Activated CD8-positive, alpha-beta memory T cell treated with anti-CD3 and anti-CD28 coated beads for 48 hours (primary cell): ENCODE measurements around the gene SPATA13.
A peak's percentile ranks its signal among the peaks of the same experiment; 100 is the strongest.

Experiments
- DNase-seq, 3 experiments: peaks; one replicate each; pipeline ENCODE4 v3.0.0-alpha.2; 2020; ENCODE audit warnings: low read depth in 2 of 3, low spot score in 2 of 3

Gene SPATA13

DNA sequence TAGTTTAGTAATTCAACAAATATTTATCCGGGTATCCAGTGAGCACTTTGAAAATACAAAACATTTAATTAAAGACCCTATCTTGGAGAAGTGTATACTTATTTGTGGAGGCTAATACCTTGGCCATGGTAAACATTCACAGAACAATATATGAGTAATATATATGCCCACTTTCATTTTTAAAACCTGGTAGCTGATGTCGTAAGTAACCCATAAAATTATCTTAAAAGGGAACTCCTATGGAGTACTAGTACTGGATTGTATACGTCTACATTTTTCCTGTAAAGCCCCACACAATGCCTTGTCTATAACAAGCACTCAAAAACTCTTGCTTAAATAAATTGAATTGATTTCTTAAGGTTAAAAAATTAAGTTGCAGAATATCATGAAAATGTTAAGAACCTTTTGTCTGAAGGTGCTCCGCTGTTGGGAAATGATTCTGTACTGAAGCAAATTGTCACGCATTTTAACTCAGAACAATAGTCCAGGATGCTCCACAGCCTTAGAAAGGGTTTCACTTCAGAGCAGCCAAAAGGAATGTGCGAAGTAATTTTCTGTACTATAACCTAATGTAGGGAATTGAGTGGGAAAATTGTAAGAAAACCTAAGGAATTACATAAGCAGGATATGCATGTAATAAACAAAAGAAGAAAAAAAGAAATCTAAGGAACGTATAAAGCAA lies 90.0 kb downstream of the SPATA13 start:
- DNase-seq: no peak

GRCh38 chr13:24251525-24251924 lies 91.0 kb downstream of the SPATA13 start:
- peak in 1 of 3 experiments; percentile 47 for DNase-seq

DNA sequence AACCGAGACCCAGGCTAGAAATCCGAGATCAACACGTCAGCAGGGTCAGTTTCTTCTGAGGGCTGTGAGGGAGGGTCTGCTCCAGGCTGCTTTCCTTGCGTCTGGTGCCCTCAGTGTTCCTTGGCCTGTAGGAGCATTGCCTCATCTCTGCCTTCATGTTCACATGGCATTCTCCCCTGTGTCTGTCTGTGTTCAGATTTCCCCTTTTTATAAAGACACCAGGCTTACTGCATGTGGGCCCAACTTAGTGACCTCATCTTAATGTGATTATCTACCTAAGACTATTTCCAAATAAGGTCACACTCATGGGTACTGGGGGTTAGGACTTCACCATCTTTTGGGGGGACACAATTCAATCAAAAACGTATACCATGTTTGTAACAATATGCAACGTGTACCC lies 91.6 kb downstream of the SPATA13 start:
- DNase-seq: no peak

GRCh38 chr13:24253520-24254145 lies 93.1 kb downstream of the SPATA13 start:
- DNase-seq: no peak

GRCh38 chr13:24254146-24254841 lies 93.8 kb downstream of the SPATA13 start:
- DNase-seq: no peak

- DNase-seq: no peak
Measured at GRCh38 chr13:24257497-24257896, 97.0 kb downstream of the SPATA13 start.

GRCh38 chr13:24261566-24261965 lies 101.0 kb downstream of the SPATA13 start:
- no peak for DNase-seq

DNA sequence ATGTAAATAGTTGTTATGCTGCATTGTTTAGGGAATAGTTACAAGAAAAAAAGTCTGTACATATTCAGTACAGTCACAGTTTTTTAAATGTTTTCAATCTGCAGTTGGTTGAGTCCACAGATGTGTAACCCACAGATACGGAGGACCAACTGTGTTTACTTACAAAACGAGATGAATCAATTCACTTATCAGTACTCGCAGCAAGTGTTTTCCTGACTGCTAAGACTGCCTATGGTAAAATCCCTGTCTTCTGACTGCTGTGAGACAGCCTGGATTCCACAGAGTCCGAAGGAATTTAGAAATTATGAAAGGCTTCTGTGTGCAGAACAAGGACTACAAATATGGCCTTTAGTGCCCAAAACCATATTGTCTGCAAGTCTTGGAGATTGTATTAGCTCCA lies 103.1 kb downstream of the SPATA13 start:
- no peak for DNase-seq

DNA sequence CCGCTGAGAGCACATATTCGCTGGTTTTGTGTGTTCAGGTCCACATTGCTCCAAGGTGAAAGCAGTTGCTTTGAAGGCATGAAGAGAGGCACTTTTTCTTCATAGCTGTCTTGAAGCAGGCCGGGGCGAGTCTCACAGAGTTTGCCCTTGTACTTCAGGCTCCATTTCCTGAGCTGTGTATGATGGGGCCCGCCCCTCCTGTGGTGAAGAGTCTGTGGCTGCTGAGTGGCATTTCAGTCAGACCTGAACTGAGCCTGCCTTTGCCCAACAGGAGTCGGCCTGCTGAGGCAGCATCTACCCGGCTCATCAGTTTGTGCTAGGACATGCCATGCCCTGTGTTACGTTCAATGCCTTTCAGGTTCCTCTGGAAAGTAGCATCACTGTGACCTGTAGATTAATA lies 104.5 kb downstream of the SPATA13 start:
- peak in 2 of 3 experiments; percentile 57 to 58 for DNase-seq

DNA sequence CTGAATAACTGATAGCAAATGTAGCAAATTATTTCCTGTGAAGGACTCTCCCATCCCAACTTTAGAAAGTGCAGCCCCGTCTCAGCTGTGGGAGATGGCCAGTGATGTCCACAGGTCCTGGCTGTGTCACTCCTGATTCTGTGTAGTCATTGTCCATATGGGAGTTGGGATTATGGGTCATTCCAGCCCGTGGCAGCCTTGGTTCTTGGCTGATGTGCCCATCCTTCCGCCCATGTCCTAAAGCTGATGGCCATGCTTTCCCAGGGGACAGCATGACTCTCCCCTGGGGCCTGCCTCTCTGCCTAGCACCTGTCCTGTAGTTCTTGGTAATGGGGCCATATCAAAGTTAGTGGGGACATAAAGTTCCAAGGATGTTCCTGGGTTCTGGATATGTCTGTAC lies 104.9 kb downstream of the SPATA13 start:
- no peak for DNase-seq

DNA sequence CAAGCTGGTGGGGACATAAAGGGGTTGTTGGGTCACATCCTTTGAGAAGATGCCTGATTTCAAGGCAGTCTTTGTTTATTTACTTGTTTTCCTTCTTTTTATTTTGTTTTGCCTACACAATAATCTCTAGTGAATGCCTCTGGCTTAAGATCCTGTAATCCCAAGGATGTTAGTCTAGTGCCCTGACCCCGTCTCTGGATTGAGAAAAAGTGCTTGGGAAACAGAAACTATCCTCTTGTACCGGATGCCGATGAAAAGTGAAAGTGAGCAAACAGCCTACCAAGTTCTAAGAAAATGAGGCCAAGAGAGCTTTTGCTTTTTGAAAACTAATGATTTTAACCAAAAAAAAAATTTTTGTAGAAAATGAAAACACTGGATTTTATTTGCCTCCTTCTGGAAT lies 106.8 kb downstream of the SPATA13 start:
- DNase-seq: no peak

DNA sequence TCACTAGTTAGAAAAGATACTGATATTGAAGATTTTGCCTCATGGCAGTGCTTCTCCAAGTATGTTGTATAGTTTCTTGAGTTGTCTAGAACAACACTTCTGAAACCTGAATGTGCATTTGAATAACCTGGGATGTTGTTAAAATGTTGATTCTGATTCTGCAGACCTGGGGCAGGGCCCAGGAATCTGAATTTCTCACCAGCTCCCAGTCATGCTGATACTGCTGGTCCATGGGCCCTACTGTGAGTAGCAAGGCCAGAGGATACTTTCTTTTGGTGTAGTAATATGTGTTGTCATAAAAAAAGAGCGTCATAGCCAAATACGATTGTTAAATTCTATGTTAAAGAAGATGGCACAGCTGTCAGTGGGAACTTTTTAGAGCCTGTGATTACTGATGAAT lies 107.3 kb downstream of the SPATA13 start:
- DNase-seq: no peak

- DNase-seq: no peak
Measured at GRCh38 chr13:24269821-24270220, 109.3 kb downstream of the SPATA13 start.

DNA sequence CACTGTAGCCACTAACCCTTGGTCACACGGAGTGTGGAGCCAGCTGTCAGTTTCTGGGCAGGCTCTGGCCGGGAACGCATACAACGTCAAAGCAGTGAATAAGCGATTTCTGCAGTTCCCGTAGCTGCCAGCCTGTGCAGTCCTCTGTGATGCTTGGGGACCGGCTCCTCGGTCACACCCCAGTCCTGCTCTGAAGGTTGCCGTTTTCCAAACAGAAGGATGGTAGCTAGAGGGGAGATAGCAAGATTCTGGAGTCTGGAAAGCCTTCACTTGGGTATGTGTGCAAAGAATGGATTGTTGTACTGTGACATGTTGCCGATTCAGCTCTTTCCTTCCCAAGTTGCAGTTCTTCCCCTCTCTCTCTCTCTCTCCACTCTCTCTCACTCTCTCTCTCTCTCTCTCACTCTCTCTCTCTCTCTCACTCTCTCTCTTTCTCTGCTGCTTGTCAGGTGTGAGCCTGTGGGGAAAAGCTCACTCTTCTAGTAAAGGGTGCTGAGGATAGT lies 110.2 kb downstream of the SPATA13 start:
- peak in 1 of 3 experiments; percentile 27 for DNase-seq

- no peak for DNase-seq
Measured at GRCh38 chr13:24271231-24271600, 110.7 kb downstream of the SPATA13 start.

DNA sequence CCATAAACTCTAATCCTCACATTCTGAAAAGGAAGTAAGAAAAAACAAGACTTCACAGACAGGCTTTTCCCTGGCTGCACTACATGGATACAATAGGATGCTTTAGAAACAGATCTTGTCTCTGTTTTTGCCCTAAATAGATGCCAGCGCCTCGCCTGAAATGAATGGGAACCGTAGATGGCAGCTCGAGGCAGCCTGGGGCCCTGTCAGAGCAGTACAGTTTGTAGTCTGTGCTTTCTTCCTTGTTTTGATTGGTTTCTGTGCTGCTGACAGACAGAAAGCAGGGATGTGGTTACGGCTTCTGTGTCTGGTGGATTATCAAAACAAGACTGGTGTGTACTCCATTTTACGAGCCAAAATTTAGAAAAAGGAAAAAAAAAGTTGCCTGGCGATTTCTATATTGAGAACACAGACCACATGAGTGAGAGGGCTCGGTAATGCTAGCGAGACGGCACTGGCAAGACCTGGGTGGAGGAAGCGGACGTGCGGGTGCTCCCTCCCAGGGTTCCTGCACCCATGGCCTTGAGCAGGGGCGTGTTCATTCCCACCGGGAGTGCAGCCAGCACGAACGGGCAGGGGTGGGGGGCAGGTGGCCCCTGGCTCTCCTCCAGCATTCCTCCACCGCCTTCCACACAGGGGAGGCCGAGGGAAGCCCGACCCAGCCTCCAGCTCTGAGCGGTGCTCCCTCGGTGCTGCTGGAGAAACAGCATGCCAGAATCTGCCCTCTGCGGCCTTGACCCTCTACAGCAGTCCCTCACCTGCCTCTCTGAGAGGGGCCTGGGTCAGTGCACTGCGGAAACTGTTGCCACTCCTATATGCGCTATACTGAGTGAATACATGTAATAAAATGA lies 111.3 kb downstream of the SPATA13 start:
- no peak for DNase-seq

DNA sequence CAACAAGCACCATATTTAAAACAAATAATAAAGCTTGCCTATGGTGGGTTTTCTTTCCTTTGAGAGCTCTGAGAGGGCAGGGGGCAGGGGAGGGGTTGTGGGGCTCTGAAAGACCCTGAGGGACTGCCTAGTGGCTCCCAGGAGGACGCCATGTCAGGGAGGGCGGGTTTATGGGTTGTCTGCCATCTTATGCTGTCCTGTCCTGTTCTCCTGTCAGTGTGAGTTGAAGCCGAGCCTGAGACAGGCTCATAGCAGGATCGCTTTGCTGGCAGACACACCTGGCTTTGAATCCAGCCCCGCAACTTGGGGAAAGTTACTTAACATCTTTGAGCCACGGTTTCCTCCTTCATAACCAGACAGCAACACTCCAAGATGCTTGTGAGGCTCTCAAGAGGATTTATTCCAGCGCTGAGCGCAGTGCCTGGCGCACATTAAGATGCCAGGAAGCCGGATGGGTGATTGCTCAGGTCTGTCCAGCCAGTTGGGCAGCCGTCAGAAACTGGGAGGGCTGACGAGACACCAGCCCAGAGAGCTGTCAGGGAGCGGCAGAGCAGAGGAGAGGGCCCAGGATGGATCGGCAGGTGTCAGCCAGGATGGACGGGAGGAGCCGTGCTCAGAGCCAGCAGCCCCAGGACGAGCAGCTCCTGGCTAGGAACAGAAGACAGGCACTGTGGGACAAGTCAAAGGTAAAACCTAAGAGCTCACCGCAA lies 112.1 kb downstream of the SPATA13 start:
- no peak for DNase-seq

- no peak for DNase-seq
Measured at GRCh38 chr13:24273926-24274325, 113.4 kb downstream of the SPATA13 start.

DNA sequence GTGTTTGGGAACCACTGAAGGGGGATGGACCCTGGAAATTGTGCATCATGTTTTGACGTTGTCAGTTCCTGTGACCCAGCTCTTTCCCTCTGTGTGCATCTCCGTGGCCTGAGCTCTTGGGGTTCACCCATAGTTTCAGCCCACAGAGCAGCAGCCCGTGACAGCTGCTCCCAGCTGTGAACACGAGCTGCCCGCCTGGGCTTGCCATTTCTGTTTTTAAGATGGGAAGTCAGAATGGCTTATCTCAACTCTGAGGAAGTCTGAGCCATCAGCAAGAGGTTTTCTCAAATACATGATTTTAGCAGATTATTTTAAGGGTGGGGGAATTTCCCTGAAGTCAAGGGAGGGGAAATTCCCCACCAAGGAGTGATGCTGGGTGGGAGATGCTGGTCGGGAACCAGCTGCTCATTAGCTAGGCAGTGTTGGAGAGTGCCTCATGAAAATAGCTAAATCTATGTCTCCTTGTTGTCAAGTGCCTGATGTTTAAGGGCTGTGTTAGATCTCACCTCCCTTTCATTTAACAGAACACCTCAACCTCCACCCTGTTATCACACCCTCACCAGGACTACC lies 114.0 kb downstream of the SPATA13 start:
- DNase-seq: peak in 2 of 3 experiments; percentile 48 to 49

- no peak for DNase-seq
Measured at GRCh38 chr13:24275041-24275440, 114.5 kb downstream of the SPATA13 start.
